Parathyroid adenoma (tissue), 2 donors: ENCODE results near the gene MEI1.
"Not testable (repeated sequence)": the region's sequence is repeated elsewhere in the genome, so short reads cannot be mapped to it uniquely, and the experiment has no call there.

Source experiments
- H2AFZ ChIP-seq: fragments of 300-600 bp; sonication (generic); one replicate; pipeline ENCODE4 v1.7.0; 2017; ENCODE audit warnings: antibody characterized with exemption, mild to moderate bottlenecking
- H3K27ac ChIP-seq: fragments of 300-600 bp; sonication (generic); one replicate; pipeline ENCODE4 v1.7.0; 2017
- H3K27me3 ChIP-seq: fragments of 300-600 bp; sonication (generic); one replicate; pipeline ENCODE4 v1.7.0; 2017; ENCODE audit warnings: low read length; ENCODE audit not compliant: control insufficient read depth, insufficient read depth
- H3K36me3 ChIP-seq: fragments of 300-600 bp; sonication (generic); one replicate; pipeline ENCODE4 v1.7.0; 2017; ENCODE audit warnings: low read length; ENCODE audit not compliant: control insufficient read depth, insufficient read depth
- H3K4me1 ChIP-seq: fragments of 300-600 bp; sonication (generic); one replicate; pipeline ENCODE4 v1.7.0; 2017; ENCODE audit warnings: control low read depth
- H3K4me2 ChIP-seq: fragments of 300-600 bp; sonication (generic); one replicate; pipeline ENCODE4 v1.7.0; 2017; ENCODE audit warnings: low read length
- H3K4me3 ChIP-seq: fragments of 300-600 bp; sonication (generic); one replicate; pipeline ENCODE4 v1.7.0; 2017; ENCODE audit warnings: low read depth, low read length
- H3K79me2 ChIP-seq: fragments of 300-600 bp; sonication (generic); one replicate; pipeline ENCODE4 v1.7.0; 2017; ENCODE audit warnings: control low read depth
- H3K9ac ChIP-seq: fragments of 300-600 bp; sonication (generic); one replicate; pipeline ENCODE4 v1.7.0; 2017; ENCODE audit warnings: mild to moderate bottlenecking
- H3K9me3 ChIP-seq: fragments of 300-600 bp; sonication (generic); one replicate; pipeline ENCODE4 v1.7.0; 2017; ENCODE audit warnings: low read length; ENCODE audit not compliant: control insufficient read depth
- CTCF ChIP-seq: fragments of 300-600 bp; sonication (generic); IDR thresholded peaks from one replicate; pipeline ENCODE4 v1.7.0; 2017; ENCODE audit warnings: antibody characterized with exemption, mild to moderate bottlenecking
- donor health status: primary hyperparathyroidism.

Gene MEI1

GRCh38 chr22:41834005-41834944 lies 135.0 kb downstream of the MEI1 start:
- H3K36me3 ChIP-seq, result no peaks in the 10 kb centered on the region
- H3K27ac ChIP-seq, result no peak overlapping the region
- H3K79me2 ChIP-seq, result no peaks in the 10 kb centered on the region
- no peak for TF ChIP-seq CTCF
- no peaks in the 10 kb centered on the region for H3K4me1 ChIP-seq
- peak overlapping the region; percentile 76 for H3K4me3 ChIP-seq
- no peak overlapping the region for H3K9ac ChIP-seq
- H3K9me3 ChIP-seq, result no peaks in the 10 kb centered on the region
- no peaks in the 10 kb centered on the region for H3K27me3 ChIP-seq
- H2AFZ ChIP-seq, result no peak overlapping the region
- peak overlapping the region; percentile 95 for H3K4me2 ChIP-seq

DNA sequence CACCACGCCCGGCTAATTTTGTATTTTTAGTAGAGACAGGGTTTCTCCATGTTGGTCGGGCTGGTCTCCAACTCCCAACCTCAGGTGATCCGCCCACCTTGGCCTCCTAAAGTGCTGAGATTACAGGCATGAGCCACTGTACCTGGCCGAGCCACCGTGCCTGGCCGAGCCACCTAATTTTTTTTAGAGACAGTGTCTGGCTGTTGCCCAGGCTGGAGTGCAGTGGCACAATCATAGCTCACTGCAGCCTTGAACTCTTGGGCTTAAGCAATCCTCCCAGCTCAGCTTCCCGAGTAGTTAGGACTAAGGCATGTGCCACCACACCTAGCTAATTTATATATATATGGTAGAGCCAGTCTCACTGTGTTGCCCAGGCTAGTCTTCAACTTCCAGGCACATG lies 136.2 kb downstream of the MEI1 start:
- H3K27me3 ChIP-seq, H3K4me3 ChIP-seq, H3K9me3 ChIP-seq, H2AFZ ChIP-seq, H3K4me1 ChIP-seq, H3K4me2 ChIP-seq, H3K9ac ChIP-seq, H3K27ac ChIP-seq, H3K36me3 ChIP-seq, H3K79me2 ChIP-seq: not testable (repeated sequence)

- Histone ChIP-seq H3K27ac (no peak overlapping the region), H3K27me3 (no peaks in the 10 kb centered on the region), H2AFZ (no peak overlapping the region), H3K79me2 (no peaks in the 10 kb centered on the region), H3K9ac (no peak overlapping the region), H3K36me3 (no peaks in the 10 kb centered on the region), H3K4me1 (no peaks in the 10 kb centered on the region), H3K4me2 (no peak overlapping the region), H3K4me3 (no peak overlapping the region), H3K9me3 (no peaks in the 10 kb centered on the region)
- TF ChIP-seq CTCF, result no peak
Measured at GRCh38 chr22:41836551-41836950, 137.2 kb downstream of the MEI1 start.

- Histone ChIP-seq H3K9me3 (no peaks in the 10 kb centered on the region), H3K79me2 (no peaks in the 10 kb centered on the region), H3K36me3 (no peaks in the 10 kb centered on the region), H2AFZ (no peak overlapping the region), H3K9ac (no peak overlapping the region), H3K4me1 (no peaks in the 10 kb centered on the region), H3K27ac (no peak overlapping the region), H3K4me2 (no peak overlapping the region), H3K4me3 (no peak overlapping the region), H3K27me3 (no peaks in the 10 kb centered on the region)
- no peak for TF ChIP-seq CTCF
Measured at GRCh38 chr22:41838842-41839618, 139.7 kb downstream of the MEI1 start.

DNA sequence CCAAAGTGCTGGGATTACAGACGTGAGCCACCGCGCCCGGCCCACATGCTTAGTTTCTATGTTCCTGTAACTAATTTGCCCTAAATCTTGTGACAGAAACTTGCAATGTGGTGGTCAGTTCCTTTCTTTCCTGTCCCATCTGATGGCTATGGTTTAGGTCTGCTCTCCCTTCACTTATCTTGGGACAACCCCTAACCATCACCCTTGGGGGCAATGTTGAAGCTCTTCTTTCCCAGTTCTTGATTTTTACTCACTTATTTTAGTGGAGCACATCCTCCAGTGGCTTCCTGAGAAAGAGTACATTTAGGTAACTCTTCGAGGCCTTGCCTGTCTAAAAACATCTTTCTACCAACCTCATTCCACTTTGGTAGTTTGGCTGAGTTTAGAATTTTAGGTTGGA lies 140.9 kb downstream of the MEI1 start:
- H3K4me3 ChIP-seq, result no peak overlapping the region
- H3K9ac ChIP-seq, result no peak overlapping the region
- H3K27me3 ChIP-seq, result no peaks in the 10 kb centered on the region
- no peaks in the 10 kb centered on the region for H3K9me3 ChIP-seq
- no peaks in the 10 kb centered on the region for H3K4me1 ChIP-seq
- no peak overlapping the region for H2AFZ ChIP-seq
- H3K79me2 ChIP-seq, result no peaks in the 10 kb centered on the region
- H3K27ac ChIP-seq, result no peak overlapping the region
- no peak overlapping the region for H3K4me2 ChIP-seq
- TF ChIP-seq CTCF, result no peak
- H3K36me3 ChIP-seq, result no peaks in the 10 kb centered on the region
